HS-27A (cell line): ENCODE data around the gene CIC.

Experiments
- DNase-seq: peaks from one replicate; pipeline ENCODE4 v3.0.0-alpha.2; 2012; ENCODE audit warnings: low read depth, missing footprints

Gene CIC

GRCh38 chr19:42244347-42245220 lies 24.5 kb upstream of the CIC start:
- DNase-seq, result peak; percentile 99

- DNase-seq, result no peak
These were observed 23.8 kb upstream of the CIC start for GRCh38 chr19:42245231-42245630.

GRCh38 chr19:42246143-42246921 lies 22.7 kb upstream of the CIC start:
- DNase-seq, result no peak

GRCh38 chr19:42246922-42247639 lies 22.0 kb upstream of the CIC start:
- DNase-seq, result no peak

DNA sequence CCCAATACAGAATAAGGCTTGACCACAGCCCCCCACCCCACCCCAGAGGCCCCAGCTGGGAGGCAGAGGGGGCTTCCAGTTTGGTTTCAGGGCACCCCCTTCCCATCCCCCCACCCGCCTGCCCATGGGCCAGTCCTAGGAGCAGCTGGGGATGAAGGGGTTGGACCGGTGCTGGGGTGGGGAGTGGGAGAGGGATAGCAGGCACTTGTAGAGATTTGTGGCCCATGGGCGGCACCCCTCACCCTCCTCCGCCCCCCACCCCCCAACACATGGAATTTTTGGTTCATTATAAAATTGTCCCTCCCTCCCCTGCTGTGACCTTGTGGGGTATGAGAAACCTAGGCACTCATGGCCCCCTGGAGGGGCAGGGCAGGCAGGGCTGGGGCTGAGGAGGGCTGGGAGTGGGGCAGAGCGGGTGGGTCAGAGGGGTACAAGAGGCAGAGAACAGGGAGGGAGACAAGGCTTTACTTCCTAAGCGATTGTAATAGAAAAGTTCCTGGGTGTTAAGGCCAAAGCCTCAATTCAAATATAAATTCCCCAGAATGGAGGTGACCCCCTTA lies 21.3 kb upstream of the CIC start:
- DNase-seq, result no peak

- no peak for DNase-seq
These were observed 20.5 kb upstream of the CIC start for GRCh38 chr19:42248270-42249148.

- no peak for DNase-seq
These were observed 19.8 kb upstream of the CIC start for GRCh38 chr19:42249149-42249750.

DNA sequence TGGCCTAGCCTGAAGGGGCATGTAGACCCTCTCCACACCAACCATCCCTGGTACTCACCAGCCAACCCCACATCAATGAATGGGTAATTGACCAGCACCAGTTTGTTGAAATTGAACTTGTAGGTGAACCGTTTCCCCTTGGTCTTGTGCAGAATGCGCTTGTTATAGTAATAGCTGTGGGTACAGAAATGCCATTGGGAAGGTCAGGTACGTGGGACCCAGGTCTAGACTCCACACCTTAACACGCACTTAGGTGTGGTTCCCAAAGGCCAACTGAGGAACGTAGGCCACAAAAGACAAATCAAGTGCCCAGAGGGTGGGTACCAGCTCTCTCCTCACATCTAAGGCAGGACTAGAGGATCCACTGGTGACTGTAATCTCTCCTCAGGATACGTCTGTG lies 19.3 kb upstream of the CIC start:
- no peak for DNase-seq

DNA sequence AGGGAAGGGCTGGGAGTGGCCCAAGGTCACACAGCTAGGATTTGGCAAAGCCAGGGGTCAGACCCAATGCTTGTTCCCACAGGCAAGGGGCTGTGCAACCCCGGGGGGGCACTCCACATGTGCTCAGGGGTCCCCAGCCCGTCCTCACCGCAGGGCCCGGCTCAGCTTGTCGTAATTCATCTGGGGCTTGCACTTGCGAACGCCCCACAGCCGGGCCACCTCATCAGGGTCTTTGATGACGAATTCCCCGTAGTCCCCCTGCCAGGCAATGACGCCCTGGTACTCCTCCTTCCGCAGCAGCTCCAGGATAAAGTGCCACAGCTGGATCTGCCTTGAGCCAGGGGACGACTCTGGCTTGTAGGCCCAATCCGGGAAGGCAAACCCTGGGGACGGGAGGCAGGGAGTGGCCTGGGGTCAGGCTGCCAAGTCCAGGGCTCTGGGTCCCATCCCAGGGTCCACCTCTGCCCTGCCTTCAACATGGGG lies 18.8 kb upstream of the CIC start:
- no peak for DNase-seq

GRCh38 chr19:42250666-42251531 lies 18.2 kb upstream of the CIC start:
- no peak for DNase-seq

- DNase-seq, result no peak
These were observed 17.3 kb upstream of the CIC start for GRCh38 chr19:42251572-42252358.

- no peak for DNase-seq
These were observed 16.4 kb upstream of the CIC start for GRCh38 chr19:42252365-42253244.

- DNase-seq, result no peak
These were observed 15.6 kb upstream of the CIC start for GRCh38 chr19:42253245-42254088.

DNA sequence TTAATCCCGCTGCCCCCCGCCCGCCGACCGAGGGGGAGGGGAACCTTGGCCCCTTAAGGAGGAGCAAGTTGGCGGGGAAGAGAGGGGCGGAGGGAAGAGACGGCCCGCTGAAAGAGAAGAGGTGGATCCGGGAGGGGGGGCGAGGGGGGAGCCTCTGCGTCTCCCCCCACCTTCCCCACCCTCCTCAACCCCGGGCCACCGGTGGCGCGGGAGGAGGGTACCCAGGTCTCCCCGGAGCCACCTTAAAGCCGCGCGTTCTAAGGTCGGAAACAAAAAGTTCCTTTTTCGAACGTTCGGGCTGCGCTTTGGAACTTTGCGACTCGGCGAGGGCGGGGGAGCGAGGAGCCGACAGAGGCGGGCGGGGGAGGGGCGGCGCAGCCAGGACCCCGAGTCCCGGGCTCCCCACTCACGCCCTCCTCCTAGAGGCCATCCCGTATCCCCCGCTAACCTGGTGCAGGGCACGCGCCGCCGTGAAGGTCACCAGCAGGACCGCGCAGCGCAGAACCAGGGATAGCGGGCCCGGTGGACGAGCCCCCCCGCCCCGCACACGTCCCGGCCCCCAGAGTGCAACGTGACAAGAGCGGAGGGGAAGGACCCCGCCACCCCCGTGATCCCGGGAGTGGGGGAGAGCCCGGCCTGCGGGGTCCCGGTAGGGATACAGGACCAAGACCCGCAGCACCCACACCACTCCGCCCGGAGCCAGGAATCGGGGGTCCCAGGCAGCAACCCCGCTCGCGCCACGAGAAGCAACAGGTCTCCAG lies 14.8 kb upstream of the CIC start:
- no peak for DNase-seq

DNA sequence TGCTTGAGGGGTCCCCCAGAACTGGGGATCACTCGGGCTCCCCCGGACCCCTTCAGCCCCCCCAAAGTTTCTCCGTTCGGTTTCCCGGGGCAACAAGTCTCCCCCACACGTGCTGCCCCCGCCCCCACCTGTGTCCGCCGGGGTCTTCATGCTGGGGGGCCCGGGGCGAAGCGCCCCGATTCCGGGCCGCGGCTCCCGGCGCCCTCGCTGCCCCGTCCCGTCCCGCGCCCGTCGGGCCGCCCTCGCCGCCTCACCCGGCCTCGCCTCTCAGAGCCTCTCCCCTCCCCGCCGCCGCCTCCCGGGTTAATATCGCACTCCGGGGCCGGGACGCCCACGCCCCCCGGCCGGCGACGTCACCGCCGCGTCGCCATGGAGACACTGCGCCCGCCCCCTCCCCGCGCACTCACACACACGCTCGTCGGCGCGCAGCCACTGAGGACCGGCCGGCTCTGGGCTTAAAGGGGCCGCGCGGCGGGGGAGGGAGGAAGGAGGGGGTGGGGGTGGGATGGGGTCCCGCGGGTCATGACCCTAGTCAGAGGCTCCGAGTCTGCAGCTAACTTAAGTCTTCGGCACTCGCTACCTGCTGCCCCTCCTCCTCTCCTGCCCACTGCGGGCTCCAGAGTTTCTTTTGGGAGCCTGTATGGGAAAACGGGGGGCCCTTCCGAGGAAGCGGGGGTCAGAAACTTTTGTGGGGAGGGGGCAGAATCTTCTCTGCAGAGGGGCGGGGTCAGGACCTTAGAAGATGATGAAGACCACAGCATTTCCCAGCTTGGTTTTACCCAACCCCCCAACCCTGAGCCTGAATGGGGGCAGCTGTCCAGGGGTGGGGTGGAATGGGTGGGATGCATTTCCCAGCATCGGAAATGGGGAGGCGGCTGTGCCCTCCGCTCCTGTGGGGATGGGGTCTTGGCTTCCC lies 13.9 kb upstream of the CIC start, which contains the start of gene ERF:
Gene ERF (minus strand): TSS at position 279 of the 916 bp plus-strand sequence. CDS start 129 bp downstream, at position 150.
- DNase-seq, result peak; percentile 81
